Stimulated activated CD4-positive, alpha-beta T cell treated with anti-CD3 and anti-CD28 coated beads, Interleukin-4, amount 100 ng/mL, for 4 hours (primary cell): Measurements from ENCODE around the gene ABCD1.
"Not testable (repeated sequence)": the region's sequence is repeated elsewhere in the genome, so short reads cannot be mapped to it uniquely, and the experiment has no call there.

Source experiments
- DNase-seq, 2 experiments: peaks; one replicate each; pipeline ENCODE4 v3.0.0-alpha.2; 2020

ABCD1 gene

GRCh38 chrX:153714256-153714655 lies 10.4 kb upstream of the ABCD1 start:
- no peak for DNase-seq

- DNase-seq, result no peak
Observed at GRCh38 chrX:153717445-153717844, 7.2 kb upstream of the ABCD1 start.

- DNase-seq, result no peak
Observed at GRCh38 chrX:153719238-153719637, 5.4 kb upstream of the ABCD1 start.

- DNase-seq, result no peak
Observed at GRCh38 chrX:153719701-153720100, 5.0 kb upstream of the ABCD1 start.

GRCh38 chrX:153722704-153723350 lies 1.8 kb upstream of the ABCD1 start:
- no peak for DNase-seq

- peak; percentile 36 to 63 for DNase-seq
Observed at GRCh38 chrX:153723351-153724251, 1.1 kb upstream of the ABCD1 start.

- no peak for DNase-seq
Observed at GRCh38 chrX:153725039-153725831, 579 bp downstream of the ABCD1 start.

- no peak for DNase-seq
Observed at GRCh38 chrX:153725832-153726285, 1.2 kb downstream of the ABCD1 start.

- DNase-seq, result peak in 1 of 2 experiments; percentile 19
Observed at GRCh38 chrX:153726286-153727122, 1.8 kb downstream of the ABCD1 start.

- DNase-seq, result no peak
Observed at GRCh38 chrX:153727123-153727931, 2.7 kb downstream of the ABCD1 start.

- no peak for DNase-seq
Observed at GRCh38 chrX:153728095-153728494, 3.4 kb downstream of the ABCD1 start.

GRCh38 chrX:153728951-153729631 lies 4.4 kb downstream of the ABCD1 start:
- no peak for DNase-seq

GRCh38 chrX:153730115-153730514 lies 5.5 kb downstream of the ABCD1 start:
- not testable (repeated sequence) for DNase-seq

GRCh38 chrX:153731117-153731844 lies 6.6 kb downstream of the ABCD1 start:
- no peak for DNase-seq

- DNase-seq, result no peak
Observed at GRCh38 chrX:153731845-153732215, 7.2 kb downstream of the ABCD1 start.

- DNase-seq, result no peak
Observed at GRCh38 chrX:153732401-153732800, 7.7 kb downstream of the ABCD1 start.

- DNase-seq, result no peak
Observed at GRCh38 chrX:153733651-153734240, 9.1 kb downstream of the ABCD1 start.

GRCh38 chrX:153734871-153735270 lies 10.2 kb downstream of the ABCD1 start:
- DNase-seq, result no peak

- no peak for DNase-seq
Observed at GRCh38 chrX:153735274-153735673, 10.6 kb downstream of the ABCD1 start.
